ENCODE data around the gene THSD7B.

- no peak for TF ChIP-seq YY1 (IDR thresholded peaks at IDR 0.05; ENCODE audit: insufficient read depth, insufficient read length)
- TF ChIP-seq ZNF274 (IDR thresholded peaks at IDR 0.05; ENCODE audit: low read depth, low read length), result no peak
- no peak for TF ChIP-seq SUZ12 (IDR thresholded peaks at IDR 0.05; ENCODE audit: extremely low read depth, insufficient read depth, insufficient read length)
Observed at GRCh38 chr2:137336067-137336466, 570.7 kb downstream of the THSD7B start.
